ENCODE measurements around the gene PTP4A1.

Gene PTP4A1

GRCh38 chr6:63538550-63538949 is 33.7 kb upstream of the PTP4A1 start:
- DNase-seq (ENCODE audit: low spot score): no peak
- peaks cover 38% of the 10 kb centered on the region for H3K27me3 Mint-ChIP-seq (ENCODE audit: low read depth)
- H3K9me3 Mint-ChIP-seq: peaks cover 4% of the 10 kb centered on the region
- peaks cover 12% of the 10 kb centered on the region for H3K4me1 Mint-ChIP-seq (ENCODE audit: low read depth)
- H3K36me3 Mint-ChIP-seq (ENCODE audit: low read depth): no peaks in the 10 kb centered on the region
- no peak overlapping the region for H3K4me3 Mint-ChIP-seq
- H3K27ac Mint-ChIP-seq: no peak overlapping the region

DNA sequence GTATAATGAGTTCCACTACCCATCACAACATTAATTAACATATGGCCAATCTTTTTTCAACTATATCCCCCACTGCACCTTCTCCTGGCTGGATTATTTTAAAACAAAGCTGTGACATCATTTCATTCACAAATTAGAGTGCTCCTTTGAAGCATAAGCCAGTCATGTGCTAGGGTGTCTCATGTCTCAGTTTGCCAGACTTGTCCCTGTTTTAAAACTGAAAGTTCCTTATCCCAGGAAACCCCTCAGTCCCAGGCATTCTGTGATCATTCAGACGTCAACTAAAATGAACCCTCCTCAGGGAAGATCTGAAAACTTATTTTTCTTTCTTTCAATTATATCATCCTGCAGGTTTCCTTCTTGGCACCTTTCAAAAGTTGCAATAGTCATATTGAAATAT is 29.3 kb upstream of the PTP4A1 start:
- Mint-ChIP-seq H3K4me1 (ENCODE audit: low read depth) (peaks cover 5% of the 10 kb centered on the region), H3K9me3 (peaks cover 4% of the 10 kb centered on the region), H3K27ac (no peak overlapping the region), H3K27me3 (ENCODE audit: low read depth) (peaks cover 54% of the 10 kb centered on the region), H3K4me3 (no peak overlapping the region), H3K36me3 (ENCODE audit: low read depth) (no peaks in the 10 kb centered on the region)
- DNase-seq (ENCODE audit: low spot score): no peak

DNA sequence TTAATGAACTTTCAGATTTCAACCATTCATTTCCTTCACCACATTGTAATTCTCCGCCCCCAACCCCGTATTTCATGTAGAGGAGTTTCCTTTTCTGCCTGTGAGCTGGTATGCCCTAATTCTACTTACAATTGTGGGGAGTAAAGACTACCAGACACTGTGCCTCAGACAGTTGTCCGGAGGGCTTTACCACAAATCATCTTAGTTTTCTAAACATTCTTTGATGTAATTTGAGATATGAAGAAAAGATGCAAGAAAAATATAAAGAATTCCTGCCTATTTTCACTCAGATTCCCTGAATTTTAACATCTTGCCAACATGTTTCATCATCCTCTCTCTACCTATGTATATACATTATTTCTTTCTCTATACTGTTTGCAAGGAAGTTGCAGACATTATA is 28.3 kb upstream of the PTP4A1 start:
- DNase-seq (ENCODE audit: low spot score): no peak
- no peak overlapping the region for H3K4me3 Mint-ChIP-seq
- no peak overlapping the region for H3K27ac Mint-ChIP-seq
- H3K9me3 Mint-ChIP-seq: peaks cover 4% of the 10 kb centered on the region
- H3K27me3 Mint-ChIP-seq (ENCODE audit: low read depth): peaks cover 56% of the 10 kb centered on the region
- no peaks in the 10 kb centered on the region for H3K36me3 Mint-ChIP-seq (ENCODE audit: low read depth)
- peaks cover 5% of the 10 kb centered on the region for H3K4me1 Mint-ChIP-seq (ENCODE audit: low read depth)

DNA sequence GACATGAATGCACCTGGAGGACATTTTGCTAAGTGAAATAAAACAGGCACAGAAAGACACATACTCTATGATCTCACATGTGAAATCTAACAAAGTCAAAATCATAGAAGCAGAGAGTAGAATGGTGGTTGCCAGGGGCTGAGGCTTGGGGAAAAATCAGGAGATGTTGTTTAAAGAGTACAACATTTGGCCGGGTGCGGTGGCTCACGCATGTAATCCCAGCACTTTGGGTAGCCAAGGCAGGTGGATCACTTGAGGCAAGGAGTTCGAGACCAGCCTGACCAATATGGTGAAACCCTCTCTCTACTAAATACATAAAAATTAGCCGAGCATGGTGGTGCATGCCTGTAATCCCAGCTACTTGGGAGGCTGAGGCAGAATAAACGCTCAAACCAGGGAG is 26.0 kb upstream of the PTP4A1 start:
- Mint-ChIP-seq H3K4me3 (no peak overlapping the region), H3K9me3 (peaks cover 4% of the 10 kb centered on the region), H3K4me1 (ENCODE audit: low read depth) (peaks cover 5% of the 10 kb centered on the region), H3K36me3 (ENCODE audit: low read depth) (no peaks in the 10 kb centered on the region), H3K27me3 (ENCODE audit: low read depth) (peaks cover 37% of the 10 kb centered on the region), H3K27ac (no peak overlapping the region)
- DNase-seq (ENCODE audit: low spot score): no peak

GRCh38 chr6:63546697-63547096 is 25.6 kb upstream of the PTP4A1 start:
- peaks cover 34% of the 10 kb centered on the region for H3K27me3 Mint-ChIP-seq (ENCODE audit: low read depth)
- no peak for DNase-seq (ENCODE audit: low spot score)
- no peak overlapping the region for H3K27ac Mint-ChIP-seq
- H3K36me3 Mint-ChIP-seq (ENCODE audit: low read depth): no peaks in the 10 kb centered on the region
- H3K9me3 Mint-ChIP-seq: peaks cover 4% of the 10 kb centered on the region
- peaks cover 5% of the 10 kb centered on the region for H3K4me1 Mint-ChIP-seq (ENCODE audit: low read depth)
- no peak overlapping the region for H3K4me3 Mint-ChIP-seq

DNA sequence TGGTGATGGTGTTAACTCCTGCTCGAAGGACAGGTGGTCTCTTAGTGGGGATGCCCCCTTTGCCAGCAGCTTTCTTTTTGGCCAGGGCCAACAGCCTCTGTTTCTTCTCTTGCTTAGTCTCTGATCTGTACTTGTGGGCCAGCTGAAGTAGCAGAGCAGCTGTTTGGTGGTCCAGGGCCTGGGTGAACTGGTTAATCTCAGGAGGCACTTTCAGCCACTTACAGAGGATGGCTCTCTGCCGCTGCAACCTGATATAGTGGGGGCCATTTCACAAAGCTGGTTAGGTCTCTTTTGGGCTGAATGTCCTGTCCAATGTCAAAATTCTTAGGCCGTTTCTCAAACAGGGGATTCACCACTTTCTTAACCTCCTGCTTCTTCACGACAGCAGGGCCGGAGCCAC is 23.2 kb upstream of the PTP4A1 start:
- no peak overlapping the region for H3K27ac Mint-ChIP-seq
- no peak for DNase-seq (ENCODE audit: low spot score)
- H3K27me3 Mint-ChIP-seq (ENCODE audit: low read depth): peaks cover 16% of the 10 kb centered on the region
- H3K4me3 Mint-ChIP-seq: no peak overlapping the region
- H3K36me3 Mint-ChIP-seq (ENCODE audit: low read depth): no peaks in the 10 kb centered on the region
- H3K4me1 Mint-ChIP-seq (ENCODE audit: low read depth): peaks cover 13% of the 10 kb centered on the region
- H3K9me3 Mint-ChIP-seq: no peaks in the 10 kb centered on the region

- no peak overlapping the region for H3K27ac Mint-ChIP-seq
- no peaks in the 10 kb centered on the region for H3K36me3 Mint-ChIP-seq (ENCODE audit: low read depth)
- DNase-seq (ENCODE audit: low spot score): peak; percentile 19
- H3K9me3 Mint-ChIP-seq: no peaks in the 10 kb centered on the region
- H3K27me3 Mint-ChIP-seq (ENCODE audit: low read depth): peaks cover 7% of the 10 kb centered on the region
- H3K4me3 Mint-ChIP-seq: peak overlapping the region; percentile 16
- peaks cover 15% of the 10 kb centered on the region for H3K4me1 Mint-ChIP-seq (ENCODE audit: low read depth)
Observed at GRCh38 chr6:63553208-63553607, 19.1 kb upstream of the PTP4A1 start.

GRCh38 chr6:63553900-63554299 is 18.4 kb upstream of the PTP4A1 start:
- Mint-ChIP-seq H3K27me3 (ENCODE audit: low read depth) (peaks cover 10% of the 10 kb centered on the region), H3K36me3 (ENCODE audit: low read depth) (no peaks in the 10 kb centered on the region), H3K4me3 (no peak overlapping the region), H3K9me3 (no peaks in the 10 kb centered on the region), H3K4me1 (ENCODE audit: low read depth) (peaks cover 15% of the 10 kb centered on the region), H3K27ac (no peak overlapping the region)
- DNase-seq (ENCODE audit: low spot score): no peak

DNA sequence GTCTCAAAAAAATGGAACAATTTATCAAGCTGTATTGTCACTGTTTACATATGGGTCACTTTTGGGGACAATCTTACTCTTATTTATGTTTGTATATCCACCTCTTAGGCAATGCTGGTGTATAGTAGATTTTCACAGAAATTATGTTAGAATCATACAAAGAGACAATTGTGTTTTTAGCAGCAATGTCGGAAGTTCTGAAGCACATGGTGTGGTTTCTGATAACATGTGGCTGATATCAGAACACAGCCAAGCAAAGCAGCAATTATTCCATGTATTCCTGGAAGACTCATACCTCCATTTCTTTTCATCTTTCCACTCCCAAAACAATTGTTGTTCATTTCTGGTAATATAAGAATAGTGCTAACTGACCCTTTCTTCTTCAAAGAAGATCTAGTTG is 17.5 kb upstream of the PTP4A1 start:
- H3K4me1 Mint-ChIP-seq (ENCODE audit: low read depth): peaks cover 15% of the 10 kb centered on the region
- no peak overlapping the region for H3K27ac Mint-ChIP-seq
- H3K4me3 Mint-ChIP-seq: no peak overlapping the region
- no peak for DNase-seq (ENCODE audit: low spot score)
- peaks cover 10% of the 10 kb centered on the region for H3K27me3 Mint-ChIP-seq (ENCODE audit: low read depth)
- H3K9me3 Mint-ChIP-seq: no peaks in the 10 kb centered on the region
- no peaks in the 10 kb centered on the region for H3K36me3 Mint-ChIP-seq (ENCODE audit: low read depth)

- Mint-ChIP-seq H3K27me3 (ENCODE audit: low read depth) (peaks cover 13% of the 10 kb centered on the region), H3K36me3 (ENCODE audit: low read depth) (no peaks in the 10 kb centered on the region), H3K4me3 (no peak overlapping the region), H3K9me3 (no peaks in the 10 kb centered on the region), H3K4me1 (ENCODE audit: low read depth) (peaks cover 15% of the 10 kb centered on the region), H3K27ac (no peak overlapping the region)
- DNase-seq (ENCODE audit: low spot score): no peak
Observed at GRCh38 chr6:63556369-63556768, 15.9 kb upstream of the PTP4A1 start.

- H3K4me3 Mint-ChIP-seq: no peak overlapping the region
- H3K27ac Mint-ChIP-seq: no peak overlapping the region
- DNase-seq (ENCODE audit: low spot score): no peak
- no peaks in the 10 kb centered on the region for H3K36me3 Mint-ChIP-seq (ENCODE audit: low read depth)
- H3K9me3 Mint-ChIP-seq: no peaks in the 10 kb centered on the region
- H3K4me1 Mint-ChIP-seq (ENCODE audit: low read depth): peaks cover 11% of the 10 kb centered on the region
- peaks cover 14% of the 10 kb centered on the region for H3K27me3 Mint-ChIP-seq (ENCODE audit: low read depth)
Observed at GRCh38 chr6:63558278-63558677, 14.0 kb upstream of the PTP4A1 start.

DNA sequence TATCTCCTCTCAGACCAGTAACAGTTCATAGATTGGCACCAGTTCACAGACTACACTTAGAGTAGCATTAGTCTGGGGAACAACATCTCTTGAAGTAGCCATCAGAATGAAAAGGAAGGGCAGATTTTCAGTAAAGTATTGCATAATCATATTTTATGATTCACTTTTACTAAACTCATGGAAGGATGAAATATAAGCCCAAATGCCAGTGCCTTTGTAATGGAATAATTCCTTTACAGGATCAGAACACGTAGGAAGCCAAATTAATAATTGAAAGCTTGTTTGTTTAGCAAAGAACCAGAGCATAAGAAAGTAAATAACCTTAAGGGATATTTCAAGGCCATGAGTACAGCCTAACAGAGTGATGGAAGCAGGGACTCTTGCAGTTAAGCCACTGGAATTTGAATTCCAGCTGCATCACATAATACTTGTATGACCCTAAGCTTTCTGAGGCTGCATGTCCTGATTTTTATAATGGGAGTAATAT is 11.4 kb upstream of the PTP4A1 start:
- peaks cover 8% of the 10 kb centered on the region for H3K4me1 Mint-ChIP-seq (ENCODE audit: low read depth)
- H3K4me3 Mint-ChIP-seq: no peak overlapping the region
- H3K27ac Mint-ChIP-seq: no peak overlapping the region
- no peaks in the 10 kb centered on the region for H3K9me3 Mint-ChIP-seq
- no peaks in the 10 kb centered on the region for H3K36me3 Mint-ChIP-seq (ENCODE audit: low read depth)
- H3K27me3 Mint-ChIP-seq (ENCODE audit: low read depth): peaks cover 14% of the 10 kb centered on the region
- DNase-seq (ENCODE audit: low spot score): no peak

- H3K36me3 Mint-ChIP-seq (ENCODE audit: low read depth): no peaks in the 10 kb centered on the region
- H3K4me1 Mint-ChIP-seq (ENCODE audit: low read depth): peaks cover 8% of the 10 kb centered on the region
- H3K27me3 Mint-ChIP-seq (ENCODE audit: low read depth): peaks cover 12% of the 10 kb centered on the region
- no peak for DNase-seq (ENCODE audit: low spot score)
- H3K27ac Mint-ChIP-seq: no peak overlapping the region
- no peak overlapping the region for H3K4me3 Mint-ChIP-seq
- no peaks in the 10 kb centered on the region for H3K9me3 Mint-ChIP-seq
Observed at GRCh38 chr6:63561288-63561687, 11.0 kb upstream of the PTP4A1 start.

GRCh38 chr6:63563235-63563634 is 9.0 kb upstream of the PTP4A1 start:
- no peak for DNase-seq (ENCODE audit: low spot score)
- Mint-ChIP-seq H3K27me3 (ENCODE audit: low read depth) (peaks cover 7% of the 10 kb centered on the region), H3K4me3 (no peak overlapping the region), H3K27ac (no peak overlapping the region), H3K4me1 (ENCODE audit: low read depth) (peaks cover 11% of the 10 kb centered on the region), H3K36me3 (ENCODE audit: low read depth) (peaks cover 3% of the 10 kb centered on the region), H3K9me3 (no peaks in the 10 kb centered on the region)

- no peaks in the 10 kb centered on the region for H3K9me3 Mint-ChIP-seq
- no peak overlapping the region for H3K27ac Mint-ChIP-seq
- peaks cover 4% of the 10 kb centered on the region for H3K27me3 Mint-ChIP-seq (ENCODE audit: low read depth)
- no peak overlapping the region for H3K4me3 Mint-ChIP-seq
- H3K4me1 Mint-ChIP-seq (ENCODE audit: low read depth): peaks cover 11% of the 10 kb centered on the region
- H3K36me3 Mint-ChIP-seq (ENCODE audit: low read depth): peaks cover 3% of the 10 kb centered on the region
- no peak for DNase-seq (ENCODE audit: low spot score)
Observed at GRCh38 chr6:63565058-63565726, 7.1 kb upstream of the PTP4A1 start.

Measured in T-helper 2 cell treated with Interferon-gamma antibody and Interleukin-4, amounts not matched to agents 5 μg/mL and 100 μg/mL, for 36 hours (primary cell).